Measurements from ENCODE around the gene PLCB1.

PLCB1 gene

DNA sequence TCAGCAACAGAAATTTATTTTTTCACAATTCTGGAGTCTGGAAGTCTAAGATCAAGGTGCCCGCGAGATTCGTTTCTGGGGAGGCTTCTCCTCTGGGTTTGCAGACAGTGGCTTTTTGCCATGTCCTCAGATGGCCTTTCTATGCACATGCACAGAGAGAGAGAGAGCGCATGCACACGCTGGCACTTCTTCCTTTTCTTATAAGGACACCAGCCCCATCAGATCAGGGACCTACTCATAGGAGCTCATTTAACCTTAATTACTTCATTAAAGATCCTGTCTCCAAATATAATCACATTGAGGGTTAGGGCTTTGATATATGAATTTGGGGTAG, 676.1 kb downstream of the PLCB1 start:
- no peaks in the 10 kb centered on the region for H3K79me2 ChIP-seq (ENCODE audit: insufficient read depth, low read length)
- H3K4me1 ChIP-seq (ENCODE audit: insufficient read depth, low read length): no peaks in the 10 kb centered on the region
- no peak overlapping the region for H2AFZ ChIP-seq (ENCODE audit: low read depth, low read length)
- H3K4me2 ChIP-seq (ENCODE audit: insufficient read depth, low read length): no peak overlapping the region
- TF ChIP-seq CTCF (IDR thresholded peaks at IDR 0.05; ENCODE audit: borderline replicate concordance, extremely low read depth, low read length, poor library complexity, severe bottlenecking) (no peak), EZH2 (IDR thresholded peaks at IDR 0.05; ENCODE audit: borderline replicate concordance, low read depth, low read length, severe bottlenecking) (no peak)
- DNase-seq (no peak), ATAC-seq (ENCODE audit: insufficient read depth, low read depth) (no peak)
- no peak overlapping the region for H3K27ac ChIP-seq (ENCODE audit: low read length)
- no peak overlapping the region for H3K9ac ChIP-seq (ENCODE audit: low read depth, low read length)
- H3K4me3 ChIP-seq (ENCODE audit: low read depth in 1 of 2, low read length in 2 of 2): no peak overlapping the region
- H3K9me3 ChIP-seq (ENCODE audit: insufficient read depth, low read length, severe bottlenecking): no peaks in the 10 kb centered on the region
- peaks cover 3% of the 10 kb centered on the region; the same call in 1 of the 2 replicates for H3K36me3 ChIP-seq (ENCODE audit: insufficient read depth, low read length)
- H3K27me3 ChIP-seq (ENCODE audit: insufficient read depth, low read length, poor library complexity): no peaks in the 10 kb centered on the region
- no peaks in the 10 kb centered on the region for H4K20me1 ChIP-seq (ENCODE audit: insufficient read depth, low read length)

DNA sequence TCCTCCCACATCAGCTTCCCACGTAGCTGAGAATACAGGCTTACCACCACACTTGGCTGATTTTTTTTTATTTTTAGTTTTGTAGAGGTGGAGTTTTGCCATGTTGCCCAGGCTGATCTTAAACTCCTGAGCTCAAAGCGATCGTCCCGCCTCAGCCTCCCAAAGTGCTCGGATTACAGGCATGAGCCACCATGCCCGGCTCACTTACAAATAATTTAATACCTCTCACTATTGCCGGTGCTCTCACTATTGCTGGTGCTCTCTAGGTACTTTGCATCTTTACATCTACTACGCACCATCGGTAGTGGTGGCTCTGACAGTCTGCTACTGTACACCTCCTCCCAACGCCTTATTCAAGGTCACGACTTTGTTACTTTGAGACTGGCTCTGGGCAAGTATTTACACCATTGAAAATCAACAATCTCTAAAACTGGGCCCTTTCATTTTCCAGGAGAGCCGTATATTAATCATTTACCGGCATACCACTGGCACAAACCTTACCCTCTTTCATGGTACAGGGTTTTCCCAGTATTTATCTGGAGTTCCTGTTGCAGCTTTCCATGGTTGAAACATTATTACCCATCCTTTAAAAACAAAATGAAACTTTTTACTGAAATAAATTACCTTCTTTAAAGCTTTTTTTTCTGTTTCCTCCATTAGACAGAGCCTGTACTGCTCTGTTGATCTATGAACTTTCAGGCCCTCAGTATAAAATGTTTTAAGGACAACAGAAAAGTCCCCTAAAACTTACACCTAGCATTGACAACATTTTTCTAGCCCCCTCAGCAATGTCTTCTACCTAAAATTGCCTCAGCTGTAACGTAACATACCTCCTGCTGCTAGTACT, 677.3 kb downstream of the PLCB1 start:
- no peak for TF ChIP-seq EZH2 (IDR thresholded peaks at IDR 0.05; ENCODE audit: borderline replicate concordance, low read depth, low read length, severe bottlenecking)
- TF ChIP-seq CTCF (IDR thresholded peaks at IDR 0.05; ENCODE audit: borderline replicate concordance, extremely low read depth, low read length, poor library complexity, severe bottlenecking): no peak
- no peak for ATAC-seq (ENCODE audit: insufficient read depth, low read depth)
- Histone ChIP-seq H3K27me3 (ENCODE audit: insufficient read depth, low read length, poor library complexity) (no peaks in the 10 kb centered on the region), H3K79me2 (ENCODE audit: insufficient read depth, low read length) (no peaks in the 10 kb centered on the region), H3K27ac (ENCODE audit: low read length) (no peak overlapping the region), H3K4me3 (ENCODE audit: low read depth in 1 of 2, low read length in 2 of 2) (no peak overlapping the region), H3K36me3 (ENCODE audit: insufficient read depth, low read length) (peaks cover 3% of the 10 kb centered on the region; the same call in 1 of the 2 replicates), H4K20me1 (ENCODE audit: insufficient read depth, low read length) (no peaks in the 10 kb centered on the region), H3K4me1 (ENCODE audit: insufficient read depth, low read length) (no peaks in the 10 kb centered on the region), H2AFZ (ENCODE audit: low read depth, low read length) (no peak overlapping the region), H3K9ac (ENCODE audit: low read depth, low read length) (no peak overlapping the region), H3K4me2 (ENCODE audit: insufficient read depth, low read length) (no peak overlapping the region), H3K9me3 (ENCODE audit: insufficient read depth, low read length, severe bottlenecking) (no peaks in the 10 kb centered on the region)
- DNase-seq: no peak

DNA sequence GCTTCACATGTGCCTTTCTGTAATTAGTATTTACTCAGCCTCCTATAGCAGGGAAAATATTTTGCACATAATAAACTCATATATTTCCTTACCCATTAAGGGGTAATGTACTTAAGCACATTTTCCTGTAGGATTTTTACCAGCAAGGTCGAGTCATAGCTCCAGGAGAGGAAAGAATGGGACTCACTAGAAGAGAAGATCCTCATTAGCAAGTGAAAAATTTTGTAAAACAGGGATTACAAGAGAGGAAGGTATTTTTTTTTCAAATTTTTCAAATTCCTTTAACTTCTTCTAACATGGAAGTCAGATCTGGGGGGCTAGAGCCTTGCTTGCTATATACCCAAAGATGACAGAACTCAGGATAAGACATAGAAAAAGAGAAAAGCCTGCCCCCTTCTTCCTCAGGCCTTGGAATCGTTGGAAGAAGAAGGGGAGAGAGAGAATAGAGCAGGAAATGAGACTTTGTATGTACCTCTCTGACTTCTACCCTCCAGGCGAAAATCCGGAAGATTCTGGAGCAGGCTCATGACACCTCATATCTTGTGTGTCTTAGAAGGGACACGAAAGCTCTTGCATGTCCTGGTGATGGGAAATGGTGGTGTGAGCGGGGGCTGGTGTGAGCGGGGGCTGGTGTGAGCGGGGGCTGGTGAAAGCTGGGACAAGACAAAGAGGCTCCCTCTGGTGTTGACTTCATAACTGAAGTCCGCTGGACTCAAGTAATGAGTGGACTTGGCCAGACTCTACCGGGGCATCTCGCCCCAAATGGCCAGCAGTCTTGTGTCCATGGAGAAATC, 679.9 kb downstream of the PLCB1 start:
- no peaks in the 10 kb centered on the region for H3K27me3 ChIP-seq (ENCODE audit: insufficient read depth, low read length, poor library complexity)
- H3K4me2 ChIP-seq (ENCODE audit: insufficient read depth, low read length): no peak overlapping the region
- no peak overlapping the region for H3K27ac ChIP-seq (ENCODE audit: low read length)
- H3K9me3 ChIP-seq (ENCODE audit: insufficient read depth, low read length, severe bottlenecking): no peaks in the 10 kb centered on the region
- no peak overlapping the region for H2AFZ ChIP-seq (ENCODE audit: low read depth, low read length)
- H3K36me3 ChIP-seq (ENCODE audit: insufficient read depth, low read length): peaks cover 3% of the 10 kb centered on the region; the same call in 1 of the 2 replicates
- ATAC-seq (ENCODE audit: insufficient read depth, low read depth): no peak
- H3K79me2 ChIP-seq (ENCODE audit: insufficient read depth, low read length): no peaks in the 10 kb centered on the region
- H3K9ac ChIP-seq (ENCODE audit: low read depth, low read length): no peak overlapping the region
- H3K4me1 ChIP-seq (ENCODE audit: insufficient read depth, low read length): no peaks in the 10 kb centered on the region
- H4K20me1 ChIP-seq (ENCODE audit: insufficient read depth, low read length): no peaks in the 10 kb centered on the region
- TF ChIP-seq CTCF (IDR thresholded peaks at IDR 0.05; ENCODE audit: borderline replicate concordance, extremely low read depth, low read length, poor library complexity, severe bottlenecking): no peak
- TF ChIP-seq EZH2 (IDR thresholded peaks at IDR 0.05; ENCODE audit: borderline replicate concordance, low read depth, low read length, severe bottlenecking): no peak
- H3K4me3 ChIP-seq (ENCODE audit: low read depth in 1 of 2, low read length in 2 of 2): no peak overlapping the region
- no peak for DNase-seq
